Heart left ventricle (tissue), 16 donors: Measurements from ENCODE around the gene AMMECR1. TPM values are rescaled to one million over a fixed set of nuclear protein-coding genes. Genes with fewer than 3 reads are reported as not detected.

Experiments used
- ATAC-seq, 4 donors: fragments of 200-7000 bp; cut with Tn5 transposase; one replicate each; pipeline ENCODE4 v1.9.1; 2020 to 2022; ENCODE audit warnings: moderate library complexity in 4 of 4, mild to moderate bottlenecking in 3 of 4, moderate number of reproducible peaks in 1 of 4
- DNase-seq, 5 donors: peaks; one replicate each; pipeline ENCODE4 v3.0.0-alpha.2; 2020
- H3K27ac ChIP-seq, 12 donors: fragments of 200-600 bp; sonication (generic) in 4 of 12; one replicate each; pipeline versions ENCODE4 v1.5.0 to v1.8.0; 2016 to 2022; ENCODE audit warnings: mild to moderate bottlenecking in 2 of 12
- H3K27me3 ChIP-seq, 9 donors: fragments of 200-600 bp; sonication (generic) in 2 of 9; one replicate each; pipeline versions ENCODE4 v1.5.1 to v1.8.0; 2016 to 2022; ENCODE audit warnings: mild to moderate bottlenecking in 3 of 9
- H3K36me3 ChIP-seq, 9 donors: fragments of 200-600 bp; sonication (generic) in 2 of 9; one replicate each; pipeline versions ENCODE4 v1.5.0 to v1.8.0; 2018 to 2022; ENCODE audit warnings: mild to moderate bottlenecking in 2 of 9
- H3K4me1 ChIP-seq, 12 donors: fragments of 200-600 bp; sonication (generic) in 4 of 12; one replicate each; pipeline versions ENCODE4 v1.5.0 to v1.8.0; 2016 to 2022; ENCODE audit warnings: mild to moderate bottlenecking in 3 of 12
- H3K4me3 ChIP-seq, 12 donors: fragments of 200-600 bp; sonication (generic) in 4 of 12; one replicate each; pipeline versions ENCODE4 v1.5.0 to v1.8.0; 2017 to 2022; ENCODE audit warnings: mild to moderate bottlenecking in 9 of 12, moderate library complexity in 4 of 12
- H3K9me3 ChIP-seq, 12 donors: fragments of 200-600 bp; sonication (generic) in 4 of 12; one replicate each; pipeline versions ENCODE4 v1.5.0 to v1.8.0; 2016 to 2022; ENCODE audit warnings: mild to moderate bottlenecking in 1 of 12
- CTCF ChIP-seq, 12 donors: fragments of 200-600 bp; sonication (generic) in 4 of 12; IDR thresholded peaks; one replicate each; pipeline versions ENCODE4 v1.5.0 to v1.8.0; 2018 to 2022; ENCODE audit warnings: antibody characterized with exemption in 12 of 12, mild to moderate bottlenecking in 5 of 12
- POLR2A ChIP-seq, 2 donors: fragments of 450-650 bp; IDR thresholded peaks; one replicate each; pipeline ENCODE4 v1.6.1; 2017; ENCODE audit warnings: antibody characterized with exemption in 2 of 2, mild to moderate bottlenecking in 2 of 2, moderate library complexity in 2 of 2
- WGBS, 4 donors: extraction: QIAGEN DNeasy Blood & Tissue Kit in 2 of 4; methylation state at CpG; one replicate each; pipeline versions ENCODE4 v1.1.5 to v1.1.7; 2013 to 2018; 5-methylcytosine and 5-hydroxymethylcytosine counted together
- intact Hi-C, 10 donors: fragments of 100-400 bp; cut with DNase I; formaldehyde crosslinking; loops; one replicate each; pipeline versions ENCODE4 v1.11.1 to v1.14.2; 2022
- polyA plus RNA-seq, 2 donors: library from polyadenylated mRNA; stranded (reverse); fragments of 200-250 nt; gene quantifications; one replicate each; pipeline ENCODE4 v1.2.3, GENCODE V29; 2013
- total RNA-seq, 9 donors: library from RNA; depleted of rRNA in 2 of 9; stranded (reverse); fragments of >200 nt in 2 of 9; fragmentation: NEBNext Ultra II Directional in 3 of 9; extraction: Animal tissue kit (Norgen Biotek cat#: 25700) in 3 of 9; gene quantifications; one replicate each; pipeline versions ENCODE4 v1.1.0 to v1.2.4, GENCODE V29; 2016 to 2023
- donor health status: ischemic (EF 13 %, LVEDD 7.1; RV severe dilation, severe dysfunction).
- donor health status: healthy with polysubstance abuse.
- donor health status: DM: no; HTN: yes; CAD: no.
- donor health status: DM: no; HTN: no; CAD: no.
- donor health status: ischemic (EF 25% LVEDD 6.9; RV normal size, moderate dysfunction).
- donor health status: ischemic (EF 25% LVEDD 5.7; RV mildly dilated, moderate dysfunction).
- donor health status: healthy.
- donor health status: DM: yes; HTN: yes; CAD: no.
- donor health status: ischemic (EF 35%, LVEDD 5.7; RV mildly dilated, moderate dysfunction).
- donor health status: nonischemic (EF 11% LVEDD 7.7; RV severe dilation, severe dysfunction).
- donor health status: DM: yes; HTN: yes; CAD: no.
- donor health status: PGD.
- donor health status: ischemic (EF 29% LVEDD 5.4; RV normal size, mild dysfunction).
- donor health status: nonischemic (EF 23%, LVEDD 6.1; RV moderate dilation, normal function).

The AMMECR1 gene
- total and polyA plus RNA-seq, 11 donors, result 0.56 to 4.1 (median 1.1) TPM

- DNase-seq (no peak), ATAC-seq (no peak)
- TF ChIP-seq POLR2A (IDR thresholded peaks at IDR 0.05), result no peak
- no peak for TF ChIP-seq CTCF (IDR thresholded peaks at IDR 0.05)
- Histone ChIP-seq H3K36me3 (no peaks in the 10 kb centered on the region), H3K9me3 (no peaks in the 10 kb centered on the region), H3K4me3 (no peak overlapping the region), H3K27me3 (peaks cover 0 to 5% (median 0%) of the 10 kb centered on the region in 9 donors), H3K4me1 (no peaks in the 10 kb centered on the region), H3K27ac (no peak overlapping the region)
- intact Hi-C loops, result no loop called here
- WGBS, 4 donors, result 74 to 98% (median 86%) methylated on average over 4 of the region's 4 CpGs
Observed at GRCh38 chrX:110216027-110216426, 101.9 kb downstream of the AMMECR1 start.

- TF ChIP-seq POLR2A (IDR thresholded peaks at IDR 0.05), result no peak
- no peak for TF ChIP-seq CTCF (IDR thresholded peaks at IDR 0.05)
- no peak overlapping the region for H3K4me3 ChIP-seq
- intact Hi-C loops, result no loop called here
- H3K27me3 ChIP-seq, result peaks cover 0 to 5% (median 0%) of the 10 kb centered on the region in 9 donors
- H3K27ac ChIP-seq, result no peak overlapping the region
- H3K9me3 ChIP-seq, result no peaks in the 10 kb centered on the region
- no peaks in the 10 kb centered on the region for H3K36me3 ChIP-seq
- DNase-seq (no peak), ATAC-seq (no peak)
- WGBS, 4 donors, result 58 to 95% (median 82%) methylated on average over 1 of the region's 1 CpG
- H3K4me1 ChIP-seq, result no peaks in the 10 kb centered on the region
Observed at GRCh38 chrX:110215411-110215810, 102.5 kb downstream of the AMMECR1 start.

- intact Hi-C loops, result no loop called here
- no peak for DNase-seq
- no peak for TF ChIP-seq CTCF (IDR thresholded peaks at IDR 0.05)
- TF ChIP-seq POLR2A (IDR thresholded peaks at IDR 0.05), result no peak
- H3K9me3 ChIP-seq, result no peaks in the 10 kb centered on the region
- no peaks in the 10 kb centered on the region for H3K4me1 ChIP-seq
- H3K4me3 ChIP-seq, result no peak overlapping the region
- H3K27me3 ChIP-seq, result no peaks in the 10 kb centered on the region
- no peaks in the 10 kb centered on the region for H3K36me3 ChIP-seq
- no peak overlapping the region for H3K27ac ChIP-seq
- WGBS, 4 donors, result 84 to 100% (median 92%) methylated on average over 1 of the region's 1 CpG
- ATAC-seq, result no peak
Observed at GRCh38 chrX:110214684-110215083, 103.2 kb downstream of the AMMECR1 start.

GRCh38 chrX:110213183-110213582 lies 104.7 kb downstream of the AMMECR1 start:
- no peaks in the 10 kb centered on the region for H3K9me3 ChIP-seq
- intact Hi-C loops, result no loop called here
- ATAC-seq (no peak), DNase-seq (no peak)
- H3K27me3 ChIP-seq, result no peaks in the 10 kb centered on the region
- H3K27ac ChIP-seq, result no peak overlapping the region
- H3K4me1 ChIP-seq, result no peaks in the 10 kb centered on the region
- H3K4me3 ChIP-seq, result no peak overlapping the region
- 86 to 98% (median 95%) methylated on average over 1 of the region's 1 CpG for WGBS, 4 donors
- H3K36me3 ChIP-seq, result no peaks in the 10 kb centered on the region
- TF ChIP-seq CTCF (IDR thresholded peaks at IDR 0.05) (no peak), POLR2A (IDR thresholded peaks at IDR 0.05) (no peak)
